H9 (cell line): ENCODE data around the gene SPARCL1. TPM values are rescaled to one million over a fixed set of nuclear protein-coding genes. Genes with fewer than 3 reads are reported as not detected.

Source experiments
- DNase-seq: peaks from one replicate; pipeline ENCODE4 v3.0.0-alpha.2; 2017
- H2AFZ ChIP-seq: one replicate; pipeline ENCODE4 v1.6.1; 2013; ENCODE audit warnings: mild to moderate bottlenecking, low read length, control low read depth, moderate library complexity
- H2AK5ac ChIP-seq: 2 replicates; pipeline ENCODE4 v1.6.1; 2013; ENCODE audit warnings: low read length, control low read depth, mixed read lengths; ENCODE audit not compliant: insufficient read length
- H2BK120ac ChIP-seq: one replicate; pipeline ENCODE4 v1.6.1; 2013; ENCODE audit warnings: low read depth, mild to moderate bottlenecking, low read length, control low read depth, inconsistent platforms; ENCODE audit not compliant: poor library complexity, severe bottlenecking
- H2BK12ac ChIP-seq: 2 replicates; pipeline ENCODE4 v1.6.1; 2013; ENCODE audit warnings: low read length, control low read depth, mixed read lengths, low read depth; ENCODE audit not compliant: insufficient read length
- H2BK15ac ChIP-seq: 2 replicates; pipeline ENCODE4 v1.6.1; 2013; ENCODE audit warnings: low read depth, low read length, control low read depth
- H2BK20ac ChIP-seq: one replicate; pipeline ENCODE4 v1.6.1; 2013; ENCODE audit warnings: low read depth, mild to moderate bottlenecking, low read length, control low read depth, inconsistent platforms; ENCODE audit not compliant: poor library complexity, severe bottlenecking
- H2BK5ac ChIP-seq: 2 replicates; pipeline ENCODE4 v1.6.1; 2013; ENCODE audit warnings: low read length, control low read depth, mixed read lengths; ENCODE audit not compliant: insufficient read length
- H3K14ac ChIP-seq: 2 replicates; pipeline ENCODE4 v1.6.1; 2013; ENCODE audit warnings: low read length, control low read depth; ENCODE audit not compliant: insufficient read depth
- H3K18ac ChIP-seq: 2 replicates; pipeline ENCODE4 v1.6.1; 2013; ENCODE audit warnings: low read depth, mild to moderate bottlenecking, mixed read lengths, low read length, control low read depth; ENCODE audit not compliant: insufficient read length
- H3K23ac ChIP-seq: 2 replicates; pipeline ENCODE4 v1.6.1; 2013; ENCODE audit warnings: low read length, control low read depth, mixed read lengths, low read depth; ENCODE audit not compliant: insufficient read length
- H3K23me2 ChIP-seq: 2 replicates; pipeline ENCODE4 v1.6.1; 2013; ENCODE audit warnings: low read depth, mild to moderate bottlenecking, mixed read lengths, low read length, control low read depth; ENCODE audit not compliant: insufficient read length, poor library complexity, severe bottlenecking
- H3K27ac ChIP-seq: 2 replicates; pipeline ENCODE4 v1.5.1; 2013; ENCODE audit warnings: low read length, control low read depth, mixed read lengths, low read depth; ENCODE audit not compliant: insufficient read length
- H3K27me3 ChIP-seq: 2 replicates; pipeline ENCODE4 v1.6.1; 2013; ENCODE audit warnings: low read length, control low read depth, inconsistent platforms; ENCODE audit not compliant: insufficient read depth
- H3K4ac ChIP-seq: 2 replicates; pipeline ENCODE4 v1.6.1; 2013; ENCODE audit warnings: low read depth, mild to moderate bottlenecking, control low read depth, inconsistent platforms, low read length, moderate library complexity
- H3K4me1 ChIP-seq: 2 replicates; pipeline ENCODE4 v1.6.1; 2013; ENCODE audit warnings: low read length, control low read depth, inconsistent platforms; ENCODE audit not compliant: insufficient read depth
- H3K4me2 ChIP-seq: 2 replicates; pipeline ENCODE4 v1.6.1; 2013; ENCODE audit warnings: low read length, control low read depth, mixed read lengths; ENCODE audit not compliant: insufficient read length, insufficient read depth
- H3K56ac ChIP-seq: 2 replicates; pipeline ENCODE4 v1.6.1; 2013; ENCODE audit warnings: low read depth, mild to moderate bottlenecking, mixed read lengths, low read length, control low read depth; ENCODE audit not compliant: insufficient read length
- H3K79me1 ChIP-seq: 2 replicates; pipeline ENCODE4 v1.6.1; 2013; ENCODE audit warnings: low read depth, mild to moderate bottlenecking, moderate library complexity, low read length, control low read depth, inconsistent platforms; ENCODE audit not compliant: insufficient read depth, poor library complexity, severe bottlenecking
- H3K79me2 ChIP-seq: 2 replicates; pipeline ENCODE4 v1.6.1; 2013; ENCODE audit warnings: low read length, control low read depth, inconsistent platforms; ENCODE audit not compliant: insufficient read depth
- H3K9ac ChIP-seq: 2 replicates; pipeline ENCODE4 v1.6.1; 2013; ENCODE audit warnings: low read length, control low read depth, mixed read lengths; ENCODE audit not compliant: insufficient read length; ENCODE audit errors: extremely low read depth
- H3K9me3 ChIP-seq: one replicate; pipeline ENCODE4 v1.6.1; 2013; ENCODE audit warnings: low read depth, low read length, inconsistent platforms; ENCODE audit not compliant: control insufficient read depth
- H3T11ph ChIP-seq: one replicate; pipeline ENCODE4 v1.6.1; 2013; ENCODE audit warnings: mild to moderate bottlenecking, low read length, control low read depth, inconsistent platforms
- H4K20me1 ChIP-seq: one replicate; pipeline ENCODE4 v1.6.1; 2013; ENCODE audit not compliant: control insufficient read depth, insufficient read length, insufficient read depth
- H4K5ac ChIP-seq: 2 replicates; pipeline ENCODE4 v1.6.1; 2013; ENCODE audit warnings: low read depth, mild to moderate bottlenecking, mixed read lengths, low read length, control low read depth; ENCODE audit not compliant: insufficient read length
- H4K8ac ChIP-seq: replicated peaks from 2 replicates; pipeline ENCODE4 v1.6.1; 2013; ENCODE audit warnings: low read length, control low read depth, mixed read lengths, low read depth; ENCODE audit not compliant: insufficient read length
- H4K91ac ChIP-seq: 2 replicates; pipeline ENCODE4 v1.6.1; 2013; ENCODE audit warnings: low read depth, mild to moderate bottlenecking, moderate library complexity, mixed read lengths, low read length, control low read depth; ENCODE audit not compliant: insufficient read length
- H3K27ac Mint-ChIP-seq, 3 experiments: 2 replicates in 2 of 3; 3 replicates in 1 of 3; pipeline ENCODE4 v1.8.0; 2020 to 2021; ENCODE audit warnings: mixed read lengths in 3 of 3, mild to moderate bottlenecking in 1 of 3, moderate library complexity in 1 of 3
- H3K27me3 Mint-ChIP-seq: 2 replicates; pipeline ENCODE4 v1.8.0; 2021; ENCODE audit warnings: low read depth, mild to moderate bottlenecking, moderate library complexity, mixed read lengths
- H3K36me3 Mint-ChIP-seq, 3 experiments: 2 replicates in 2 of 3; 3 replicates in 1 of 3; pipeline ENCODE4 v1.8.0; 2020 to 2021; ENCODE audit warnings: low read depth in 3 of 3, mixed read lengths in 3 of 3; ENCODE audit not compliant: insufficient read depth in 1 of 3
- H3K4me1 Mint-ChIP-seq, 2 experiments: 2 replicates each; pipeline ENCODE4 v1.8.0; 2020; ENCODE audit warnings: mixed read lengths in 2 of 2
- H3K4me3 Mint-ChIP-seq, 2 experiments: 2 replicates in 1 of 2; 3 replicates in 1 of 2; pipeline ENCODE4 v1.8.0; 2020 to 2021; ENCODE audit warnings: mild to moderate bottlenecking in 2 of 2, mixed read lengths in 2 of 2, moderate library complexity in 1 of 2
- H3K9me3 Mint-ChIP-seq, 2 experiments: 2 replicates in 1 of 2; 3 replicates in 1 of 2; pipeline ENCODE4 v1.8.0; 2020; ENCODE audit warnings: mild to moderate bottlenecking in 2 of 2, mixed read lengths in 2 of 2, moderate library complexity in 1 of 2
- CTCF ChIP-seq: fragments of 200-600 bp; sonication (generic); conservative IDR thresholded peaks from 3 replicates; pipeline ENCODE4 v1.8.0; 2021; ENCODE audit warnings: antibody characterized with exemption, mild to moderate bottlenecking
- WGBS: extraction: QIAGEN DNeasy Blood & Tissue Kit; methylation state at CpG from one replicate; pipeline ENCODE4 v1.1.7; 2013; ENCODE audit warnings: missing lambda C conversion rate, low lambda C conversion rate, mixed read lengths; ENCODE audit not compliant: insufficient read length; ENCODE audit errors: extremely low coverage; 5-methylcytosine and 5-hydroxymethylcytosine counted together
- total RNA-seq: library from RNA; stranded (reverse); gene quantifications from 2 replicates; pipeline ENCODE4 v1.2.1, GENCODE V29; 2021

Gene SPARCL1
- total RNA-seq, 1 experiment from 2014 or later = 0.17 TPM

GRCh38 chr4:87506974-87507701 is 22.0 kb downstream of the SPARCL1 start:
- Mint-ChIP-seq H3K9me3 (no peaks in the 10 kb centered on the region), H3K4me3 (no peak overlapping the region), H3K27ac (no peak overlapping the region), H3K4me1 (peaks cover 6 to 10% of the 10 kb centered on the region in 2 experiments), H3K36me3 (no peaks in the 10 kb centered on the region), H3K27me3 (no peaks in the 10 kb centered on the region; the same call in 1 of the 2 replicates)
- no peak overlapping the region for H4K91ac ChIP-seq
- no peak overlapping the region for H3K9ac ChIP-seq
- H3K18ac ChIP-seq = no peak overlapping the region
- H3K23ac ChIP-seq = no peak overlapping the region
- H3T11ph ChIP-seq = no peak overlapping the region
- no peaks in the 10 kb centered on the region for H3K27me3 ChIP-seq
- no peak overlapping the region for H2BK15ac ChIP-seq
- no peak overlapping the region for H2AFZ ChIP-seq
- WGBS = no CpG with 5 or more reads among the region's 4 CpGs
- H2BK120ac ChIP-seq = no peak overlapping the region
- no peaks in the 10 kb centered on the region for H3K79me1 ChIP-seq
- H4K5ac ChIP-seq = no peak overlapping the region
- no peak overlapping the region for H2AK5ac ChIP-seq
- no peak overlapping the region for H2BK5ac ChIP-seq
- H4K20me1 ChIP-seq = no peaks in the 10 kb centered on the region
- no peak overlapping the region for H3K4ac ChIP-seq
- H3K4me1 ChIP-seq = no peaks in the 10 kb centered on the region
- TF ChIP-seq CTCF = no peak
- H3K79me2 ChIP-seq = no peaks in the 10 kb centered on the region
- no peaks in the 10 kb centered on the region for H3K9me3 ChIP-seq
- no peak overlapping the region for H2BK20ac ChIP-seq
- no peaks in the 10 kb centered on the region for H3K23me2 ChIP-seq
- DNase-seq = no peak
- no peak overlapping the region for H2BK12ac ChIP-seq
- H3K4me2 ChIP-seq = no peak overlapping the region
- H4K8ac ChIP-seq = no peak overlapping the region
- H3K27ac ChIP-seq = no peak overlapping the region
- no peak overlapping the region for H3K56ac ChIP-seq
- no peak overlapping the region for H3K14ac ChIP-seq
